Urinary bladder (tissue), 4 donors: Measurements from ENCODE around the gene NAAA. TPM values are rescaled to one million over a fixed set of nuclear protein-coding genes. Genes with fewer than 3 reads are reported as not detected.
"Not testable (repeated sequence)": the region's sequence is repeated elsewhere in the genome, so short reads cannot be mapped to it uniquely, and the experiment has no call there.

ENCODE experiments used
- DNase-seq: peaks from one replicate; pipeline ENCODE4 v3.0.0-alpha.2; 2015; ENCODE audit errors: extremely low spot score
- H3K27ac ChIP-seq: one replicate; pipeline ENCODE4 v1.5.1; 2013; ENCODE audit warnings: low read depth, mild to moderate bottlenecking, moderate library complexity
- H3K36me3 ChIP-seq: one replicate; pipeline ENCODE4 v1.6.1; 2013; ENCODE audit warnings: mild to moderate bottlenecking, moderate library complexity; ENCODE audit not compliant: insufficient read depth
- H3K4me1 ChIP-seq: one replicate; pipeline ENCODE4 v1.6.1; 2013; ENCODE audit warnings: mild to moderate bottlenecking, moderate library complexity; ENCODE audit not compliant: insufficient read depth
- H3K4me3 ChIP-seq: one replicate; pipeline ENCODE4 v1.5.1; 2013; ENCODE audit warnings: low read depth, low read length
- whole genome bisulfite sequencing: extraction: QIAGEN DNeasy Blood & Tissue Kit; methylation state at CpG from one replicate; pipeline ENCODE4 v1.1.7; 2013; 5-methylcytosine and 5-hydroxymethylcytosine counted together
- polyA plus RNA-seq: library from polyadenylated mRNA; stranded (reverse); fragments of 200-250 nt; gene quantifications from one replicate; pipeline ENCODE4 v1.2.3, GENCODE V29; 2013
- total RNA-seq: library from RNA; depleted of rRNA; stranded (reverse); fragments of >200 nt; gene quantifications from one replicate; pipeline ENCODE4 v1.2.3, GENCODE V29; 2014
- donor health status: healthy with polysubstance abuse.
- donor health status: healthy.

NAAA gene
- 18.6 TPM for total RNA-seq
- polyA plus RNA-seq = 26.4 TPM

DNA sequence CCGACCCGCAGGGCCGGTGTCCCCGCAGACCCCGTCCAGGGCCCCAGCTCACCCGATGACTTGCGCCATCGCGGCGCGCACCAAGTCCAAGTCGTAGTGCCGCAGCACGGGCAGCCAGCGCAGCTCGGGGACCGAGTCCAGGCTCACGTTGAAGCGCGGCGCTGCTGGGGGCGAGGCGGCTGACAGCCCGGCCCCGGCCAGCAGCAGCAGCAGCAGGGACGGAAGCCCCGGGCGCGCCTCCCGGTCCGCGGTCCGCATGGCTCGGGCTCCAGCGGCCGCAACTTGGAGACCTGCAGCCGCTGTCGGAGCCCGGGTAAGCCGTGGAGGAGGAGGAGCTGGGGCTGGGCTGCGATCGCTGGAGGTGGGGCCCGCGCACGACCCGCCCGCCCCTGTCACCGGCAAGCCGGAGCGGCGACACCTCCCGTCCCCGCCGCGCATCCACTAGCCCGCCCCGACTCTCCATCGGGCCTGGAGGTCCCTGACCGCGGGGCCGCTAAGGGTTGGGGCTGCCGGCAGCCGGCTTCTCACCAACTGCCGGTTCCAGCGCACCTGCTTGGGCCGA, at the start of gene NAAA:
Gene NAAA, minus strand, starts transcription at position 322 of the 562 bp plus-strand sequence. Its CDS starts 64 bp downstream, at position 258.
- under 1% methylated on average over 66 of the region's 66 CpGs for WGBS
- H3K27ac ChIP-seq = peak within 1 kb of the TSS; percentile 63
- DNase-seq = peak; percentile 3

DNA sequence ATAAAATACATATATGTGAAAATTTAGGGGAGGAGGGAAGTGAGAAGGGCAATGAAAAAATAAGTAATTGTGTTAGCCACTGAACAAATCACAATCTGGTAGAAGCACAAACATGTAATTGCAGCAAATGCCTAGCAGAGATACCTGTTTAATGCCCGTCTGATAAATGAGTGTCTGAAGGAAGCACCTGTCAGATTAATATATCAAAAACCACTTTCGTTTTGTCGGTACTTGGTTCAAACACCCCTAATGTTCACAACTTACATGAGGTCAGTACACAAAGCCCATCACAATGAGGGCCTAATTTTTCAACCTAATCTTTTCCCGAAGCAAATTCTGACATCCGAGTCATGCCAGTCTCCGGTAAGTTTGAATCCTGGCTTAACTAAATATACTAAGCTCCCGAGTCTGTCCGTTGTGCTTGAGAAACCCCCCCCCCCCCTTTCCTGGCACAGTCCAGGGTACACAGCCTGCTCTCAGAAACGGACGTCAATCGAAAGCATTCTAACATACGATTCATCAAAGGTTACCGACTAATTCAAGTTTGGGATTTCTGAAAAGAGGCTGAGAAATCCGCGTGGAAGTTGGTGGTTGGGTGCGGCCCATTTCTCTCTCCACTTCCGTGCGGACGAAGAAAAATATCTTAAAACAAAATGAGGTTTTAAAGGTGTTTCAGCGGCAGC, 49.2 kb upstream of the NAAA start:
- Histone ChIP-seq H3K27ac (no peak overlapping the region), H3K4me3 (peak overlapping the region; percentile 90), H3K36me3 (no peaks in the 10 kb centered on the region), H3K4me1 (peaks cover 6% of the 10 kb centered on the region)
- 2% methylated on average over 20 of the region's 20 CpGs for WGBS
- no peak for DNase-seq

More for the DNA sequence above, at the start of gene NAAA:
- Histone ChIP-seq H3K36me3 (no peaks in the 10 kb centered on the region), H3K4me3 (peak within 1 kb of the TSS; percentile 85), H3K4me1 (no peaks in the 10 kb centered on the region)

DNA sequence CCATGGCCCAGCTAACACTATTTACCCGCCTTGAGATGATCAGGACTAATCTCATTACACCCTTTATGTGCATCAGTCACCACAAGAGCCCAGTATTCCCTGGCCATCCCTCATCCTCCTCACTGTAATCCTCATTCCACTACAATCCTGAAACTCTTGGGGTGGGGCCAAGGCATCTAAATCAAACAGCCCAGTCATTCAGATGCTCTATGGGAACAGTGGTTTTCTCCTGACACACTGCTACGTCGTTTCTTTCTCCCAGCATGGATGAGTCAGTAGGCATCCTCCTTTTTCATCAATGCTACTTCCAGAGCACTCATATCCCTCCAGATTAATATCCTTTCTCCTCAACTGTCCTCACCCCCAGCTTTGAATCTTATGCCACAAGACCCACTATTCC, 44.3 kb upstream of the NAAA start:
- Histone ChIP-seq H3K4me3 (no peak overlapping the region), H3K36me3 (peaks cover 2% of the 10 kb centered on the region), H3K27ac (no peak overlapping the region), H3K4me1 (peaks cover 6% of the 10 kb centered on the region)
- 80% methylated on average over 3 of the region's 3 CpGs for WGBS
- DNase-seq = no peak

DNA sequence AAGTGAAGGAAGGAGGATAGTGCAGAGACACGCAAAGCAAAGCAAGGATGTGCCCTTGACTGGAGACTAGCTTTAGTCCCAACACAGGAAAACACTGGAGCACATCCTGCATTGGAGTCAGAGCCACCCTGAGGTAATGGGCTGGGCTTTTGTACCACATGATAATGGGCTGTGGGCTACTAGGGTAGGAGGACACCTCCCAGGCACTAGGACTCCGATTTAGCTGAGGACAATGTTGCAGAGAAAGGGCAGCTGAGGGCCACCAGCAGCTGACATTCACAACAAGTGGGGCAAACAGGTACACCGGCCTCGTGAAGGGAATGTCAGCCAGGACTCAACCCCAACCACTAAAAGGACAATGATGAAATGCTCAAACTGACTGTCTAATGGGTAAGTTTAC, 39.8 kb upstream of the NAAA start:
- Histone ChIP-seq H3K4me3 (no peak overlapping the region), H3K27ac (no peak overlapping the region), H3K36me3 (peaks cover 4% of the 10 kb centered on the region), H3K4me1 (no peaks in the 10 kb centered on the region)
- DNase-seq = no peak
- 70% methylated on average over 4 of the region's 4 CpGs for WGBS

DNA sequence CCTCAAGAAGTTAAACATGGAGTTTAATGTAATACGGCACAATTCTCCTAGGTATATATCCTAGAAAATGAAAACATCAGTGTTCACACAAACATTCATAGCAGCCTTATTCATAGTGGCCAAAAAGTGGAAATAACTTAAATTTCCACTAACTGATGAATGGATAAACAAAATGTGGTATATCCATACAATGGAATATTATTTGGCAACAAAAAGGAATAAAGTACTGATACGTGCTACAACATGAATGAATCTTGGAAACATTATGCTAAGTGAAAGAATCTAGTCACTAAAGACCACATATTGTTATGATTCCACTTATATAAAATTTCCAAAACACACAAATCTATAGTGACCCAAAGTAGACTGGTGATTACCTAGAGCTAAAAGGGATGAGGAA, 35.4 kb upstream of the NAAA start:
- H3K36me3 ChIP-seq = peaks cover 9% of the 10 kb centered on the region
- 98% methylated on average over 2 of the region's 2 CpGs for WGBS

DNA sequence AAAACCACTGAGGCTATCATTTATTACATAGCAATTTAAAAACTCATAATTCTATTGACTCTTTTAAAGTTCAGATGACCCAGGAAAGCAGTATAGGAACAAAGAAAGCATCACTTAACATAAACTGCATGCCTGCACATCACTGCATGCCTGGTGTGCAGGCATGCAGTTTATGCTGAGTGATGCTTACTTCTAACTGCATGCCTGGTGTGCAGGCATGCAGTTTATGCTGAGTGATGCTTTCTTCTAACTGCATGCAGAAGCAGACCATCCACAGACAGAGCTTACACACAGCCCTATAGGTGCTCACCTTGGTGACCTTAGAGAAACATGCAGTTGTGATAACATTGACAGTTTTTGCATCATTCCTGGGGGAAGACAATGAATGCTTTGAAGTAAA, 33.0 kb upstream of the NAAA start:
- H3K4me3 ChIP-seq = no peak overlapping the region
- no peaks in the 10 kb centered on the region for H3K4me1 ChIP-seq
- H3K36me3 ChIP-seq = peaks cover 11% of the 10 kb centered on the region
- no peak for DNase-seq
- H3K27ac ChIP-seq = no peak overlapping the region

More for the DNA sequence above, 35.4 kb upstream of the NAAA start:
- DNase-seq = no peak
- H3K4me3 ChIP-seq = no peak overlapping the region
- no peak overlapping the region for H3K27ac ChIP-seq
- no peaks in the 10 kb centered on the region for H3K4me1 ChIP-seq

DNA sequence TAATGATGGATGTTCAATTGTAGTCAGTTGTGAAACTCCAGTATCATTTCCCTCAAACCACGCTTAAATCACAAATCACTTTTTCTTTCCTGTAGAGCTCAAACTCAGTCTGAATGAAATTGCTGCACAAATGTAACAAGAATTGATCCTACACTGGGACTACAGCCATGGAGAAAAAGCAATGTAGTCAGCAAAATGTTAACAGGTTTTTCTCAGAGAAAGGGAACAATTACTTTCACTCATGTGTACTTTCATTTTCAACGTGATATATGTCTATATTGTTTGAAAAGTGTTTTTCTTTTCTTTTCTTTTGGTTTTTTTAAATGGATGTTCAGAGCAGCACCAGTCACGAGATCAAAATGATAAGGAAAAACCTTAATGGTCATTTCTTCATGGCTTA, 27.3 kb upstream of the NAAA start:
- WGBS = 88% methylated on average over 3 of the region's 3 CpGs
- Histone ChIP-seq H3K36me3 (peaks cover 9% of the 10 kb centered on the region), H3K27ac (no peak overlapping the region), H3K4me1 (no peaks in the 10 kb centered on the region), H3K4me3 (no peak overlapping the region)
- DNase-seq = no peak

DNA sequence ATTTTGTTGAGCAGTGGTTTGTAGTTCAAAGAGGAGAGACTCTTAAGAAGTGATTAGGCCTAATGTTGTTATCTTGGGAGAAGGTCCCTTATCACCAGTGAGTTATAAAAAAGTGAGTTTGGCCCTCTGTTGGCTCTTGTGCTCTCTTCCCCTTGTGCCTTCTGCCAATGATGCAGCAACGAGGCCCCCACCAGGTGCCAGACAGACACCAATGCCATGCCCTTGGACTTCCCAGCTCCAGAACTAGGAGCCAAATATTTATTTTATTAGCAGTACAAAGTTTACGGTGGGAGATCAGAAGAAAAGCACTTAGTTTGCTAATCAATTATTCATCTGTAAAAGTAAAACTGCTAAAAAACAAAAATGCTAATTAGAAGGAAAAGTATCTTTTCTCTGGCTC, 22.7 kb upstream of the NAAA start:
- Histone ChIP-seq H3K4me1 (no peaks in the 10 kb centered on the region), H3K4me3 (no peak overlapping the region), H3K27ac (no peak overlapping the region), H3K36me3 (peaks cover 9% of the 10 kb centered on the region)
- WGBS = 49% methylated on average over 2 of the region's 2 CpGs
- DNase-seq = no peak

DNA sequence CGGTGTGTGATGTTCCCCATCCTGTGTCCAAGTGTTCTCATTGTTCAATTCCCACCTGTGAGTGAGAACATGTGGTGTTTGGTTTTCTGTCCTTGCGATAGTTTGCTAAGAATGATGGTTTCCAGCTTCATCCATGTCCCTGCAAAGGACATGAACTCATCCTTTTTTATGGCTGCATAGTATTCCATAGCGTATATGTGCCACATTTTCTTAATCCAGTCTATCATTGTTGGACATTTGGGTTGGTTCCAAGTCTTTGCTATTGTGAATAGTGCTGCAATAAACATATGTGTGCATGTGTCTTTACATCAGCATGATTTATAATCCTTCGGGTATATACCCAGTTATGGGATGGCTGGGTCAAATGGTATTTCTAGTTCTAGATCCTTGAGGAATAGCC, 21.3 kb upstream of the NAAA start:
- H3K27ac ChIP-seq, H3K36me3 ChIP-seq, H3K4me3 ChIP-seq, H3K4me1 ChIP-seq, DNase-seq: not testable (repeated sequence)
- WGBS = 89% methylated on average over 4 of the region's 4 CpGs

DNA sequence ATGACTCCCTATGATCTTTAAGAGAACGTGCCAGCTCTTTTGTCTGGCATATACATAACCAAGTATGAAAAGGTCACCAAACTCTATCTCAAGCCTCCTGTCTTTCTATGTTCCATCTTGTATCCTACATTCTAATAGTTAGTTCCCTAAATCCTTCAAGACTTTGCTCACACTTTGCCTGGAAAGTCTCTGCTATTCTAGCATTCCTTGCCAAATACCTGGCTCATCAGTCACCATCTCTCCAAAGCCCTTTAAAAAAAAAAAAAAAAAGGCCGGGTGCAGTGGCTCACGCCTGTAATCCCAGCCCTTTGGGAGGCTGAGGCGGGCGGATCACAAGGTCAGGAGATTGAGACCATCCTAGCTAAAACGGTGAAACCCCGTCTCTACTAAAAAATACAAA, 17.7 kb upstream of the NAAA start:
- DNase-seq, H3K27ac ChIP-seq, H3K4me1 ChIP-seq, H3K4me3 ChIP-seq: not testable (repeated sequence)
- 94% methylated on average over 7 of the region's 7 CpGs for WGBS
- peaks cover 14% of the 10 kb centered on the region for H3K36me3 ChIP-seq

DNA sequence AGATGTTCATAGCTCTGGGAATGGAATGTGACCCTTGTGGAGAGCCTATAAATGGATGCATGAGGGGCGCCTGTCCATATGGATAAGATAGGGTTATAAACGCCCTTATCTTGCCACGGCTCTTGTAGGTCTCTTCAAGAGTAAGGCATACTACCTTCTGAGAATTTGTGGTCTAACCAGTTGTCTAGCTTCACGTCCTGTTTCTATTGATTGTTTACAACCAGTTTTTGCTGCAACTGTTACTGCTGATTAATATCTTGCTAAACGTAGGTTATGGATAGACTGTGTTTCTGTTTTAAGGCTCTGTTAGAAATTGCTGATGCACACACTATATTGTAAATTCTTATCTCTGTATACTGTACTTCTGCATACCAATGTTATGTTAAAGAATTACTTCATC, 14.0 kb upstream of the NAAA start:
- not testable (repeated sequence) for H3K4me3 ChIP-seq, DNase-seq, H3K27ac ChIP-seq, H3K4me1 ChIP-seq
- WGBS = 83% methylated on average over 5 of the region's 5 CpGs
- peaks cover 12% of the 10 kb centered on the region for H3K36me3 ChIP-seq

DNA sequence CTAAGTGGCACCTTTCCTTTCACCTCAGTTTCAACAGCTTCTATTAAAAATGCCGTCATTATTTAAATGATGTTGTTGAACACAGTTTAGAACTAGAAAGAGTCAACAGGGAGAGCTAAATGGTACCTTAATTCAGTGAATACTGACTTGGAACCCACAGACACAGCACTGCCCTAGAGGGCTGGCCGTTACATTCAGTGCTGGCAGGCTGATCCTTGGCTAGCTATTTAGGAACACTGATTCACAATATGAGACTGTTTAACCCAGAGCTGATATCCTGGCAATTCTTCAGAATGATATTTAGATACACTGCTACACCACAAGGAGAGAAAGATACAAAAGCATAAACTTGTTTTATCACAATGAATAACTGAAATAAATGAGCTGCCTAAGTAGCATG, 12.7 kb upstream of the NAAA start:
- WGBS = 69% methylated on average over 2 of the region's 2 CpGs
- peaks cover 11% of the 10 kb centered on the region for H3K36me3 ChIP-seq

DNA sequence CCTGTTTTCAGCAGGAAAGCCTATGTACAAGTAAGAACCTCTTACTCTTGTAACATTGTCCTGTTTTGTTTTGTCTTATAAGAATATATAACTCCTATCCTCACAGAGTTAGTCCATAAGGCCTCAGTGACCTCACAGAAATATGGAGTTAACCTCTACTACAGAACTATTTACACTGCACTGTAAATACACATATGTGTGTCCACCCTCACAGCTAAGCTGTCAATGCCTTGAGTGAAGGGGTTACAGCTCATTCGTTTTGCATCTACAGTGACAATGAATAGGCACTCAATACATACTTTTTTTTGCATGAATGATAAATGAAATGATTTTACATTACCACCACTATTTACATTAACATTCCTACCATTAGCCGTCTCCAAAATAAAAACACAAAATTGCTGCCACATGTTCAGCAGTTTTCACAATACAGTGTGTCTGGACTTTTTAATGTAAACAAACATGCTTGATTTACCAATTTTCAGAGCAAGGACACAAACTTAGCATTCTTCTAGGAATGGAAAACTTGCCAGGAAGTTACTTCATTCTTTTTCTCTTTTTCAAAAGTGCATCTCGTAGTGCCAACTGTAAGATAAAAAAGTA, 9.5 kb upstream of the NAAA start:
- DNase-seq = no peak
- Histone ChIP-seq H3K36me3 (peaks cover 4% of the 10 kb centered on the region), H3K4me1 (no peaks in the 10 kb centered on the region), H3K27ac (no peak overlapping the region), H3K4me3 (no peak overlapping the region)
- whole genome bisulfite sequencing = 73% methylated on average over 3 of the region's 3 CpGs

More for the DNA sequence above, 12.7 kb upstream of the NAAA start:
- no peak overlapping the region for H3K4me3 ChIP-seq
- no peak for DNase-seq
- no peak overlapping the region for H3K27ac ChIP-seq
- no peaks in the 10 kb centered on the region for H3K4me1 ChIP-seq

DNA sequence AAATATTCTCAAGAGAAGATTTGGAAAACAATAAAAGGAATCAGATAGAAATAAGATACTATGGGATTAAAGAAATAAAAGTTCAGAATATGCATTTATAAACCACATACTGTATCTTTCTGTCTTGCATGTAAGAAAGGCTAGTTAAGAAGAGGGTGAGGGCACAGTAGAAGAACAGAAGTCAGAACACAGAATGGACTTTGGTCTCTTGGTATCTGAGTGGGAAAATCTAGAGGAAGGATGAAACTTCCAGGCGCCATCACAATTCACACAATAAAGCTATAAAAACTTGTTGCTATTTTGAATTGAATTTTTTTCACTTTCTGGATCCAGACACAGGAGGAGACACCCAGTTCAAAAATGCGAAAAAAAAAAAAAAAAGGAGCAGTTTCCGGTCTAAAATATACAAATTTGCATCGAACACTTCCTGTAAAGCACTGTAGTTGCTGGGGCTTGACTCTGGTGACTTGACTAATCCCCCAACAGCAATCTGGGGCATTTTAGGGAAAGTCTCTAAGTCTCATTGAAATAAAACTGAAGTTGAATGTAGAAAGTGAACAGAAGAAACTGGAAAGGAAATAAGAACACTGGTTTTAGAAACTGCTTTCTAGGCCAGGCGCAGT, 8.1 kb upstream of the NAAA start:
- Histone ChIP-seq H3K4me1 (no peaks in the 10 kb centered on the region), H3K4me3 (no peak overlapping the region), H3K27ac (no peak overlapping the region), H3K36me3 (peaks cover 1% of the 10 kb centered on the region)
- DNase-seq = no peak
- 88% methylated on average over 5 of the region's 5 CpGs for WGBS
